K562 (cell line): ENCODE data around the gene RPS19BP1. TPM values are rescaled to one million over a fixed set of nuclear protein-coding genes. Genes with fewer than 3 reads are reported as not detected.

Source experiments
- AFF1 ChIP-seq, 2 experiments: fragments of 450-650 bp; IDR thresholded peaks; 2 replicates each; pipeline ENCODE4 v1.6.1; 2018; ENCODE audit warnings: mild to moderate bottlenecking in 2 of 2, low read depth in 1 of 2; ENCODE audit not compliant: partially characterized antibody in 2 of 2
- ASH1L ChIP-seq: fragments of 450-650 bp; IDR thresholded peaks from 2 replicates; pipeline ENCODE4 v1.6.1; 2018; ENCODE audit warnings: borderline replicate concordance, mild to moderate bottlenecking, low read depth; ENCODE audit not compliant: partially characterized antibody
- ATF1 ChIP-seq, 2 experiments: fragments of 450-650 bp in 1 of 2; IDR thresholded peaks; 2 replicates each; pipeline ENCODE4 v1.6.1; 2016; ENCODE audit warnings: missing compliant biosample characterization in 1 of 2, missing genetic modification characterization in 1 of 2
- CBX5 ChIP-seq: IDR thresholded peaks from 2 replicates; pipeline ENCODE4 v1.6.1; 2014; ENCODE audit warnings: low read depth, borderline replicate concordance
- DMBX1 ChIP-seq: fragments of 250-450 bp; sonication (Bioruptor Pico); IDR thresholded peaks from 2 replicates; pipeline ENCODE4 v1.8.0; 2022; ENCODE audit warnings: inconsistent platforms, mild to moderate bottlenecking, moderate library complexity, borderline replicate concordance
- EP300 ChIP-seq: IDR thresholded peaks from 2 replicates; pipeline ENCODE4 v1.6.1; 2012; ENCODE audit warnings: low read length, improper control_type of control experiment
- ETS2 ChIP-seq: IDR thresholded peaks from 2 replicates; pipeline ENCODE4 v1.6.1; 2016; ENCODE audit warnings: borderline replicate concordance, missing genetic modification characterization, mild to moderate bottlenecking, moderate library complexity, missing compliant biosample characterization; ENCODE audit not compliant: poor library complexity, severe bottlenecking
- GMEB1 ChIP-seq: fragments of 250-450 bp; sonication (Bioruptor Pico); IDR thresholded peaks from 2 replicates; pipeline ENCODE4 v1.4.0; 2020; ENCODE audit warnings: mild to moderate bottlenecking
- GTF2E2 ChIP-seq: fragments of 200-800 bp; sonication (Bioruptor generic); IDR thresholded peaks from 2 replicates; pipeline ENCODE4 v1.6.1; 2016; ENCODE audit warnings: missing genetic modification characterization, missing compliant biosample characterization
- HLTF ChIP-seq: fragments of 450-650 bp; IDR thresholded peaks from 2 replicates; pipeline ENCODE4 v1.6.1; 2016
- NEUROD1 ChIP-seq: fragments of 150-350 bp; IDR thresholded peaks from 2 replicates; pipeline ENCODE4 v1.6.1; 2014; ENCODE audit warnings: borderline replicate concordance, low read length, low read depth; ENCODE audit not compliant: partially characterized antibody
- PCBP1 ChIP-seq: fragments of 200-400 bp; formaldehyde crosslinking; IDR thresholded peaks from 2 replicates; pipeline ENCODE4 v1.6.1; 2018; ENCODE audit warnings: mild to moderate bottlenecking, low read depth, low read length; ENCODE audit not compliant: poor library complexity, severe bottlenecking
- PHTF2 ChIP-seq: fragments of 250-450 bp; sonication (Bioruptor Pico); IDR thresholded peaks from 2 replicates; pipeline ENCODE4 v1.5.0; 2021; ENCODE audit warnings: mild to moderate bottlenecking
- PRPF4 ChIP-seq: fragments of 200-400 bp; formaldehyde crosslinking; IDR thresholded peaks from one replicate; pipeline ENCODE4 v1.6.1; 2017; ENCODE audit warnings: low read length, low read depth, mild to moderate bottlenecking; ENCODE audit not compliant: insufficient read depth, poor library complexity, severe bottlenecking
- PTRF ChIP-seq: fragments of 450-650 bp; IDR thresholded peaks from 2 replicates; pipeline ENCODE4 v1.6.1; 2016; ENCODE audit warnings: mild to moderate bottlenecking, missing genetic modification characterization, missing compliant biosample characterization
- ZBED1 ChIP-seq: IDR thresholded peaks from 2 replicates; pipeline ENCODE4 v1.6.1; 2014
- ZNF224 ChIP-seq: sonication (generic); formaldehyde crosslinking; IDR thresholded peaks from 2 replicates; pipeline ENCODE4 v1.8.0; 2022; ENCODE audit warnings: mild to moderate bottlenecking, missing genetic modification reagents
- polyA plus RNA-seq, 8 experiments: library from polyadenylated mRNA; depleted of rRNA in 4 of 8; stranded (reverse) in 5 of 8; unstranded in 3 of 8; fragments of >200 nt; fragmentation: Nextera tagmentation in 2 of 8; fragmentation: Illumina TruSeq in 1 of 8; extraction: Ambion mirVana in 2 of 8; extraction: Trizol in 1 of 8; gene quantifications; 2 replicates each; pipeline versions ENCODE4 v1.2.1 to v1.2.3, GENCODE V29; 2011 to 2014; ENCODE audit warnings: inconsistent platforms in 1 of 8, missing spikeins in 1 of 8
- total RNA-seq, 7 experiments: library from RNA; depleted of rRNA in 6 of 7; stranded (reverse); fragments of >200 nt in 6 of 7; fragmentation: Illumina TruSeq in 2 of 7; extraction: Trizol in 2 of 7; gene quantifications; 2 replicates each; pipeline versions ENCODE4 v1.2.1 to v1.2.3, GENCODE V29; 2011 to 2021; ENCODE audit warnings: low replicate concordance in 1 of 7
- TF ChIP-seq, protein P1 (sequence below): fragments of 200-800 bp; sonication (Bioruptor generic); IDR thresholded peaks from 2 replicates; pipeline ENCODE4 v1.6.1; 2017; ENCODE audit warnings: missing genetic modification characterization, missing compliant biosample characterization
- TF ChIP-seq, protein P2 (sequence below): fragments of 250-450 bp; sonication (Bioruptor Pico); IDR thresholded peaks from 2 replicates; pipeline ENCODE4 v1.4.0; 2020; ENCODE audit warnings: borderline replicate concordance

The RPS19BP1 gene
- total and polyA plus RNA-seq, 9 of the 15 experiments (the other 6 are each of a cell fraction or from before 2014, with no cell fraction given): 3.0 to 223 (median 84.3) TPM

DNA sequence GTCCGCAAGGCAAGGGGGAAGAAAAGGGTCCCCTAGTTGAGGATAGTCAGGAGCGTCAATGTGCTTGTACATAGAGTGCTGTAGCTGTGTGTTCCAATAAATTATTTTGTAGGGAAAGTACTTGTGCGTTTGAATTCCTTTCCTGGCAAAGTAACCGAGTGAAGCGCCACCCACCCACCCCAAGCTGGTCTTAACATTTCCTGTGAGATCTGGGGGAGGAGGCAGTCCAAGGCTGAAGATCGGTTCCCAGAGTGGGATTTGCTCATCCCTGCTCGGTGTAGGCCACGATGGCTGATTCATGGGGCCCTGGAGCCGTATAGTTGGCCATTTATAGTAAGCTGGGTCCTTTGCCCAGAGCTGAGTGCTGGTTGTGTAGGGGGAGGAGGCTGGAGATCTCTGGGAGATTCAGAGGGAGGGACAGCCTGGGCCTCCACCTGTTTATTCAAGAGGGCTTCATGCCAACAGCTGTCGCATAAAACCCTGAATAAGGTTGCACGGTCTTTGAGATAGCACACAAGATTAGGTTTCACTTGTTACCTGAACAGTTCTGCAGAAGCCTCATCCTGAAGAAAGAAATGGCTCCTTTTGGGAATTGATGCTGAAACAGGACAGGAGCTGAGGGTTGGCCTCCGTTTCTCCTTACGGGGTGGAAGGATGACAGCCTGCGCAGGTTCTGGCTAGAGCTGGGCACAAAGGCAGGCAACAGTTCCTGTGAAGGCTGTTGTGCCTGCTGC lies 9.8 kb downstream of the RPS19BP1 start (continued):
- TF ChIP-seq EP300 (no peak), GTF2E2 (tag) (no peak), NEUROD1 (no peak), ZBED1 (no peak), CBX5 (no peak), GMEB1 (CRISPR knock-in tag) (no peak), PCBP1 (no peak), PRPF4 (no peak), DMBX1 (no peak), PTRF (no peak), HLTF (no peak), ASH1L (no peak), ATF1 (CRISPR knock-in tag; IDR thresholded peaks at IDR 0.05) (no peak), ATF1 (tag; IDR thresholded peaks at IDR 0.05) (no peak), ETS2 (tag) (no peak), ZNF224 (no peak), PHTF2 (CRISPR knock-in tag) (no peak), AFF1 (IDR thresholded peaks at IDR 0.05; ENCODE audit: low read depth in 1 of 2, partially characterized antibody in 2 of 2) (no peak)
- TF ChIP-seq, protein P1, sequence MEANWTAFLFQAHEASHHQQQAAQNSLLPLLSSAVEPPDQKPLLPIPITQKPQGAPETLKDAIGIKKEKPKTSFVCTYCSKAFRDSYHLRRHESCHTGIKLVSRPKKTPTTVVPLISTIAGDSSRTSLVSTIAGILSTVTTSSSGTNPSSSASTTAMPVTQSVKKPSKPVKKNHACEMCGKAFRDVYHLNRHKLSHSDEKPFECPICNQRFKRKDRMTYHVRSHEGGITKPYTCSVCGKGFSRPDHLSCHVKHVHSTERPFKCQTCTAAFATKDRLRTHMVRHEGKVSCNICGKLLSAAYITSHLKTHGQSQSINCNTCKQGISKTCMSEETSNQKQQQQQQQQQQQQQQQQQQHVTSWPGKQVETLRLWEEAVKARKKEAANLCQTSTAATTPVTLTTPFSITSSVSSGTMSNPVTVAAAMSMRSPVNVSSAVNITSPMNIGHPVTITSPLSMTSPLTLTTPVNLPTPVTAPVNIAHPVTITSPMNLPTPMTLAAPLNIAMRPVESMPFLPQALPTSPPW (CRISPR knock-in tag): peak; percentile 29; the same call in 1 of the 2 replicates
- TF ChIP-seq, protein P2, sequence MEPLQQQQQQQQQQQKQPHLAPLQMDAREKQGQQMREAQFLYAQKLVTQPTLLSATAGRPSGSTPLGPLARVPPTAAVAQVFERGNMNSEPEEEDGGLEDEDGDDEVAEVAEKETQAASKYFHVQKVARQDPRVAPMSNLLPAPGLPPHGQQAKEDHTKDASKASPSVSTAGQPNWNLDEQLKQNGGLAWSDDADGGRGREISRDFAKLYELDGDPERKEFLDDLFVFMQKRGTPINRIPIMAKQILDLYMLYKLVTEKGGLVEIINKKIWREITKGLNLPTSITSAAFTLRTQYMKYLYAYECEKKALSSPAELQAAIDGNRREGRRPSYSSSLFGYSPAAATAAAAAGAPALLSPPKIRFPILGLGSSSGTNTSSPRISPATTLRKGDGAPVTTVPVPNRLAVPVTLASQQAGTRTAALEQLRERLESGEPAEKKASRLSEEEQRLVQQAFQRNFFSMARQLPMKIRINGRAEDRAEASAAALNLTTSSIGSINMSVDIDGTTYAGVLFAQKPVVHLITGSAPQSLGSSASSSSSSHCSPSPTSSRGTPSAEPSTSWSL: no peak
